ENCODE measurements around the gene ERP44. TPM values are rescaled to one million over a fixed set of nuclear protein-coding genes. Genes with fewer than 3 reads are reported as not detected.

ERP44 gene
- total and polyA plus RNA-seq, 2 experiments from 2014 or later, result 40.6 to 52.1 TPM

GRCh38 chr9:99970481-99970880, 128.3 kb downstream of the ERP44 start:
- H3K36me3 ChIP-seq (replicated peaks; ENCODE audit: insufficient read depth, low read depth), result no peaks in the 10 kb centered on the region
- whole genome bisulfite sequencing (ENCODE audit: low lambda C conversion rate, missing lambda C conversion rate), result 98% methylated on average over 2 of the region's 2 CpGs

DNA sequence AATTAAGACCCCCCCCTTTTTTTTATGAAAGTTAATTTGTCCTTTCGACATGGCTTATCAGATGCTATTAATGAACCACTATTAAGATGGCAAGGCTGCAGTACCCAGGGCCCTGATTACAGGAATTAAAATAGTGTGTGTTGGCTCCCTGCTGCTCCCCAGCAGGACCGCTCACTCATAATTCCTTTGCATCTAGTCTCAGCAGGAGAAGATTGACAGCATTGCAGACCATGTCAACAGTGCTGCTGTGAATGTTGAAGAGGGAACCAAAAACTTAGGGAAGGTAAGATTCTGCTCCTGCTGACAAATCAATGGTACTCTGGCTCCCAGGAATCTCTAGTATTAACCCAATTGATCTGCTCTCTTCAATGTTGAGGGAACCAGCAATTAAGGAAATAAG, 131.3 kb downstream of the ERP44 start:
- TF ChIP-seq, protein P1, sequence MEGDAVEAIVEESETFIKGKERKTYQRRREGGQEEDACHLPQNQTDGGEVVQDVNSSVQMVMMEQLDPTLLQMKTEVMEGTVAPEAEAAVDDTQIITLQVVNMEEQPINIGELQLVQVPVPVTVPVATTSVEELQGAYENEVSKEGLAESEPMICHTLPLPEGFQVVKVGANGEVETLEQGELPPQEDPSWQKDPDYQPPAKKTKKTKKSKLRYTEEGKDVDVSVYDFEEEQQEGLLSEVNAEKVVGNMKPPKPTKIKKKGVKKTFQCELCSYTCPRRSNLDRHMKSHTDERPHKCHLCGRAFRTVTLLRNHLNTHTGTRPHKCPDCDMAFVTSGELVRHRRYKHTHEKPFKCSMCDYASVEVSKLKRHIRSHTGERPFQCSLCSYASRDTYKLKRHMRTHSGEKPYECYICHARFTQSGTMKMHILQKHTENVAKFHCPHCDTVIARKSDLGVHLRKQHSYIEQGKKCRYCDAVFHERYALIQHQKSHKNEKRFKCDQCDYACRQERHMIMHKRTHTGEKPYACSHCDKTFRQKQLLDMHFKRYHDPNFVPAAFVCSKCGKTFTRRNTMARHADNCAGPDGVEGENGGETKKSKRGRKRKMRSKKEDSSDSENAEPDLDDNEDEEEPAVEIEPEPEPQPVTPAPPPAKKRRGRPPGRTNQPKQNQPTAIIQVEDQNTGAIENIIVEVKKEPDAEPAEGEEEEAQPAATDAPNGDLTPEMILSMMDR (IDR thresholded peaks at IDR 0.05; ENCODE audit: poor library complexity), result no peak
- TF ChIP-seq EZH2 (IDR thresholded peaks at IDR 0.05; ENCODE audit: borderline replicate concordance) (no peak), EZH2phosphoT487 (IDR thresholded peaks at IDR 0.05; ENCODE audit: low read depth, severe bottlenecking, unreplicated experiment) (no peak)
- DNase-seq (ENCODE audit: low spot score), result no peak

More at GRCh38 chr9:99970481-99970880, 128.3 kb downstream of the ERP44 start:
- TF ChIP-seq, protein P1 (IDR thresholded peaks at IDR 0.05; ENCODE audit: poor library complexity), result no peak
- TF ChIP-seq EZH2 (IDR thresholded peaks at IDR 0.05; ENCODE audit: borderline replicate concordance) (no peak), EZH2phosphoT487 (IDR thresholded peaks at IDR 0.05; ENCODE audit: low read depth, severe bottlenecking, unreplicated experiment) (no peak)
- no peaks in the 10 kb centered on the region for H3K9me2 ChIP-seq (replicated peaks; ENCODE audit: insufficient read depth)
- H3K27ac ChIP-seq, result no peak overlapping the region
- no peak overlapping the region for H3K4me2 ChIP-seq
- no peak for DNase-seq (ENCODE audit: low spot score)
- no peaks in the 10 kb centered on the region for H3K27me3 ChIP-seq
- no peaks in the 10 kb centered on the region for H3K4me1 ChIP-seq (ENCODE audit: insufficient read depth)
- H3K4me3 ChIP-seq, result no peak overlapping the region
- H3K9me3 ChIP-seq (ENCODE audit: low read depth), result no peaks in the 10 kb centered on the region
- H2AFZ ChIP-seq, result no peak overlapping the region
- no peaks in the 10 kb centered on the region for H3K79me2 ChIP-seq
- H4K20me1 ChIP-seq (ENCODE audit: insufficient read depth, poor library complexity, severe bottlenecking), result no peaks in the 10 kb centered on the region

DNA sequence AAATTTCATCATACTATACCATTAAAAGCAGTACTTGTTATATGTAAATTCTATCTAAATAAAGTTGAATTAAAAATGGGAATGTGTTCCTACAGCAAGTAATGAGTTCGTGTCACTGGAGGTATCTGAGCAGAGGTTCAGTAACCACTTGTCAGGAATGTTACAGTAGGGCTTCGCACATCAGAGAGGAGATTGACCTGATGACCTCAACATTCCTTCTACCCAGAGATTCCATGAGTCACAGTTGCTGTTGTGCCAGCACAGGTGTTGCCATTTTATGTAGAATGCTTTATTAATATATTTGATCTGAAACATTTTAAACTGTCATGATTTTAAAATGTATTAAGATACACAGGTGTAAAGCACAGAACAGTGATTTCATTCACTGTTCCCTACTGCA, 132.1 kb downstream of the ERP44 start:
- Histone ChIP-seq H3K4me1 (ENCODE audit: insufficient read depth) (no peaks in the 10 kb centered on the region), H3K4me3 (no peak overlapping the region), H3K36me3 (replicated peaks; ENCODE audit: insufficient read depth, low read depth) (peaks cover 3% of the 10 kb centered on the region), H3K79me2 (no peaks in the 10 kb centered on the region), H3K27me3 (no peaks in the 10 kb centered on the region), H2AFZ (no peak overlapping the region), H3K27ac (no peak overlapping the region), H3K9me2 (replicated peaks; ENCODE audit: insufficient read depth) (no peaks in the 10 kb centered on the region), H3K4me2 (no peak overlapping the region), H3K9me3 (ENCODE audit: low read depth) (no peaks in the 10 kb centered on the region), H4K20me1 (ENCODE audit: insufficient read depth, poor library complexity, severe bottlenecking) (no peaks in the 10 kb centered on the region)
- WGBS (ENCODE audit: low lambda C conversion rate, missing lambda C conversion rate), result 37% methylated on average over 2 of the region's 2 CpGs
- TF ChIP-seq, protein P1 (IDR thresholded peaks at IDR 0.05; ENCODE audit: poor library complexity), result no peak
- TF ChIP-seq EZH2phosphoT487 (IDR thresholded peaks at IDR 0.05; ENCODE audit: low read depth, severe bottlenecking, unreplicated experiment) (no peak), EZH2 (IDR thresholded peaks at IDR 0.05; ENCODE audit: borderline replicate concordance) (no peak)
- peak; percentile 22 for DNase-seq (ENCODE audit: low spot score)

More for the DNA sequence above, 131.3 kb downstream of the ERP44 start:
- Histone ChIP-seq H3K79me2 (no peaks in the 10 kb centered on the region), H3K9me3 (ENCODE audit: low read depth) (no peaks in the 10 kb centered on the region), H4K20me1 (ENCODE audit: insufficient read depth, poor library complexity, severe bottlenecking) (no peaks in the 10 kb centered on the region), H3K36me3 (replicated peaks; ENCODE audit: insufficient read depth, low read depth) (no peaks in the 10 kb centered on the region), H3K27me3 (no peaks in the 10 kb centered on the region), H3K4me2 (no peak overlapping the region), H2AFZ (no peak overlapping the region), H3K4me3 (no peak overlapping the region), H3K9me2 (replicated peaks; ENCODE audit: insufficient read depth) (no peaks in the 10 kb centered on the region), H3K4me1 (ENCODE audit: insufficient read depth) (no peaks in the 10 kb centered on the region), H3K27ac (no peak overlapping the region)
- 86% methylated on average over 2 of the region's 2 CpGs for WGBS (ENCODE audit: low lambda C conversion rate, missing lambda C conversion rate)

GRCh38 chr9:99966001-99966400, 132.8 kb downstream of the ERP44 start:
- no peak for DNase-seq (ENCODE audit: low spot score)
- 88% methylated on average over 2 of the region's 2 CpGs for whole genome bisulfite sequencing (ENCODE audit: low lambda C conversion rate, missing lambda C conversion rate)
- no peaks in the 10 kb centered on the region for H3K79me2 ChIP-seq

More at GRCh38 chr9:99966001-99966400, 132.8 kb downstream of the ERP44 start:
- Histone ChIP-seq H3K27me3 (no peaks in the 10 kb centered on the region), H3K9me2 (replicated peaks; ENCODE audit: insufficient read depth) (no peaks in the 10 kb centered on the region), H3K4me2 (no peak overlapping the region), H4K20me1 (ENCODE audit: insufficient read depth, poor library complexity, severe bottlenecking) (no peaks in the 10 kb centered on the region), H3K27ac (no peak overlapping the region), H3K9me3 (ENCODE audit: low read depth) (no peaks in the 10 kb centered on the region), H2AFZ (no peak overlapping the region), H3K4me1 (ENCODE audit: insufficient read depth) (no peaks in the 10 kb centered on the region), H3K4me3 (no peak overlapping the region), H3K36me3 (replicated peaks; ENCODE audit: insufficient read depth, low read depth) (peaks cover 3% of the 10 kb centered on the region)
- TF ChIP-seq, protein P1 (IDR thresholded peaks at IDR 0.05; ENCODE audit: poor library complexity), result no peak
- no peak for TF ChIP-seq EZH2 (IDR thresholded peaks at IDR 0.05; ENCODE audit: borderline replicate concordance)
- TF ChIP-seq EZH2phosphoT487 (IDR thresholded peaks at IDR 0.05; ENCODE audit: low read depth, severe bottlenecking, unreplicated experiment), result no peak

Data from hepatocyte (in vitro differentiated cells).